Measurements from ENCODE around the gene IPO13. TPM values are rescaled to one million over a fixed set of nuclear protein-coding genes. Genes with fewer than 3 reads are reported as not detected.

IPO13 gene
- total RNA-seq, 2 experiments from 2014 or later: 22.0 to 27.2 TPM

- H3K9me3 Mint-ChIP-seq: no peaks in the 10 kb centered on the region
- POLR2A ChIA-PET: no interaction called here
- peaks cover 41% of the 10 kb centered on the region for H3K4me1 Mint-ChIP-seq
- peaks cover 27% of the 10 kb centered on the region for H3K36me3 Mint-ChIP-seq (ENCODE audit: low read depth)
- DNase-seq: no peak
- CTCF ChIA-PET: interaction anchor here (1.1 kb wide), 2 partner anchors 32 to 33 kb away, joined by 3 read pairs; partner anchors contain the start of gene IPO13
- no peaks in the 10 kb centered on the region for H3K27me3 Mint-ChIP-seq
- peak overlapping the region; percentile 63 for H3K27ac Mint-ChIP-seq
- peak overlapping the region; percentile 80 for H3K4me3 Mint-ChIP-seq
These were observed 33.7 kb downstream of the IPO13 start for GRCh38 chr1:43980255-43981134.

GRCh38 chr1:43981135-43981491 is 34.4 kb downstream of the IPO13 start:
- POLR2A ChIA-PET: no interaction called here
- no peak overlapping the region for H3K27ac Mint-ChIP-seq
- no peaks in the 10 kb centered on the region for H3K9me3 Mint-ChIP-seq
- no peaks in the 10 kb centered on the region for H3K27me3 Mint-ChIP-seq
- peaks cover 36% of the 10 kb centered on the region for H3K4me1 Mint-ChIP-seq
- no peak overlapping the region for H3K4me3 Mint-ChIP-seq
- DNase-seq: no peak
- H3K36me3 Mint-ChIP-seq (ENCODE audit: low read depth): peaks cover 24% of the 10 kb centered on the region
- CTCF ChIA-PET: no interaction called here

- no peaks in the 10 kb centered on the region for H3K9me3 Mint-ChIP-seq
- H3K36me3 Mint-ChIP-seq (ENCODE audit: low read depth): peaks cover 20% of the 10 kb centered on the region
- H3K27ac Mint-ChIP-seq: no peak overlapping the region
- POLR2A ChIA-PET: no interaction called here
- CTCF ChIA-PET: no interaction called here
- no peaks in the 10 kb centered on the region for H3K27me3 Mint-ChIP-seq
- no peak for DNase-seq
- no peak overlapping the region for H3K4me3 Mint-ChIP-seq
- H3K4me1 Mint-ChIP-seq: peaks cover 31% of the 10 kb centered on the region
These were observed 34.9 kb downstream of the IPO13 start for GRCh38 chr1:43981636-43982035.

GRCh38 chr1:43982241-43982640 is 35.5 kb downstream of the IPO13 start:
- peaks cover 14% of the 10 kb centered on the region for H3K36me3 Mint-ChIP-seq (ENCODE audit: low read depth)
- ChIA-PET CTCF (no interaction called here), POLR2A (no interaction called here)
- no peaks in the 10 kb centered on the region for H3K9me3 Mint-ChIP-seq
- no peaks in the 10 kb centered on the region for H3K27me3 Mint-ChIP-seq
- no peak for DNase-seq
- H3K27ac Mint-ChIP-seq: no peak overlapping the region
- H3K4me3 Mint-ChIP-seq: no peak overlapping the region
- H3K4me1 Mint-ChIP-seq: peaks cover 25% of the 10 kb centered on the region

- peaks cover 8% of the 10 kb centered on the region for H3K36me3 Mint-ChIP-seq (ENCODE audit: low read depth)
- H3K27me3 Mint-ChIP-seq: no peaks in the 10 kb centered on the region
- no peak for DNase-seq
- ChIA-PET POLR2A (no interaction called here), CTCF (no interaction called here)
- H3K27ac Mint-ChIP-seq: no peak overlapping the region
- H3K4me1 Mint-ChIP-seq: peaks cover 20% of the 10 kb centered on the region
- no peak overlapping the region for H3K4me3 Mint-ChIP-seq
- no peaks in the 10 kb centered on the region for H3K9me3 Mint-ChIP-seq
These were observed 36.1 kb downstream of the IPO13 start for GRCh38 chr1:43982808-43983207.

GRCh38 chr1:43983253-43983899 is 36.6 kb downstream of the IPO13 start:
- Mint-ChIP-seq H3K27me3 (no peaks in the 10 kb centered on the region), H3K36me3 (ENCODE audit: low read depth) (peaks cover 4% of the 10 kb centered on the region), H3K27ac (no peak overlapping the region), H3K9me3 (no peaks in the 10 kb centered on the region), H3K4me1 (peaks cover 15% of the 10 kb centered on the region), H3K4me3 (no peak overlapping the region)
- CTCF ChIA-PET: no interaction called here
- no peak for DNase-seq
- POLR2A ChIA-PET: no interaction called here

- Mint-ChIP-seq H3K9me3 (no peaks in the 10 kb centered on the region), H3K4me3 (no peak overlapping the region), H3K27me3 (no peaks in the 10 kb centered on the region), H3K36me3 (ENCODE audit: low read depth) (peaks cover 3% of the 10 kb centered on the region), H3K4me1 (peaks cover 8% of the 10 kb centered on the region), H3K27ac (no peak overlapping the region)
- ChIA-PET POLR2A (no interaction called here), CTCF (no interaction called here)
- DNase-seq: no peak
These were observed 38.1 kb downstream of the IPO13 start for GRCh38 chr1:43984855-43985254.

GRCh38 chr1:43985984-43986595 is 39.3 kb downstream of the IPO13 start:
- ChIA-PET POLR2A (no interaction called here), CTCF (interaction anchor here (0.5 kb wide), 1 partner anchor 432 kb away, joined by 3 read pairs; no protein-coding TSS in a partner anchor)
- H3K27ac Mint-ChIP-seq: no peak overlapping the region
- no peak for DNase-seq
- no peaks in the 10 kb centered on the region for H3K27me3 Mint-ChIP-seq
- no peak overlapping the region for H3K4me3 Mint-ChIP-seq
- H3K36me3 Mint-ChIP-seq (ENCODE audit: low read depth): no peaks in the 10 kb centered on the region
- no peaks in the 10 kb centered on the region for H3K9me3 Mint-ChIP-seq
- H3K4me1 Mint-ChIP-seq: peaks cover 3% of the 10 kb centered on the region

- Mint-ChIP-seq H3K4me1 (peaks cover 7% of the 10 kb centered on the region), H3K4me3 (no peak overlapping the region), H3K36me3 (ENCODE audit: low read depth) (no peaks in the 10 kb centered on the region), H3K9me3 (no peaks in the 10 kb centered on the region), H3K27me3 (no peaks in the 10 kb centered on the region), H3K27ac (no peak overlapping the region)
- CTCF ChIA-PET: interaction anchor here (0.5 to 2.0 kb wide), 2 partner anchors 50 to 432 kb away, joined by 3 to 6 read pairs; no protein-coding TSS in a partner anchor
- POLR2A ChIA-PET: no interaction called here
- DNase-seq: no peak
These were observed 40.0 kb downstream of the IPO13 start for GRCh38 chr1:43986712-43987111.

GRCh38 chr1:43987159-43987902 is 40.6 kb downstream of the IPO13 start:
- POLR2A ChIA-PET: no interaction called here
- no peak overlapping the region for H3K27ac Mint-ChIP-seq
- no peaks in the 10 kb centered on the region for H3K9me3 Mint-ChIP-seq
- DNase-seq: no peak
- H3K4me3 Mint-ChIP-seq: no peak overlapping the region
- H3K4me1 Mint-ChIP-seq: peaks cover 13% of the 10 kb centered on the region
- H3K36me3 Mint-ChIP-seq (ENCODE audit: low read depth): no peaks in the 10 kb centered on the region
- no peaks in the 10 kb centered on the region for H3K27me3 Mint-ChIP-seq
- CTCF ChIA-PET: interaction anchor here (1.2 to 2.0 kb wide), 2 partner anchors 49 to 53 kb away, joined by 3 to 6 read pairs; partner anchors contain the start of gene ARTN

GRCh38 chr1:43990271-43991199 is 43.8 kb downstream of the IPO13 start:
- H3K4me3 Mint-ChIP-seq: peak overlapping the region; percentile 90
- H3K4me1 Mint-ChIP-seq: peaks cover 21% of the 10 kb centered on the region
- H3K9me3 Mint-ChIP-seq: no peaks in the 10 kb centered on the region
- H3K27ac Mint-ChIP-seq: no peak overlapping the region
- H3K27me3 Mint-ChIP-seq: no peaks in the 10 kb centered on the region
- no peaks in the 10 kb centered on the region for H3K36me3 Mint-ChIP-seq (ENCODE audit: low read depth)
- ChIA-PET CTCF (interaction anchor here (0.7 to 1.6 kb wide), 3 partner anchors 15 to 57 kb away, joined by 3 to 4 read pairs (median 3); partner anchors contain the start of gene ARTN), POLR2A (no interaction called here)
- no peak for DNase-seq

- POLR2A ChIA-PET: no interaction called here
- Mint-ChIP-seq H3K27ac (no peak overlapping the region), H3K4me3 (peak overlapping the region; percentile 90), H3K9me3 (no peaks in the 10 kb centered on the region), H3K4me1 (peaks cover 21% of the 10 kb centered on the region), H3K27me3 (no peaks in the 10 kb centered on the region), H3K36me3 (ENCODE audit: low read depth) (no peaks in the 10 kb centered on the region)
- CTCF ChIA-PET: interaction anchor here (1.2 to 1.6 kb wide), 2 partner anchors 16 to 19 kb away, joined by 3 to 4 read pairs; no protein-coding TSS in a partner anchor
- no peak for DNase-seq
These were observed 44.4 kb downstream of the IPO13 start for GRCh38 chr1:43991200-43991475.

All from activated CD4-positive, alpha-beta T cell treated with anti-CD3 and anti-CD28 coated beads, Interleukin-2, amount 10 ng/mL, durations not matched to agents 7 days and 5 days (primary cell).